ENCODE results near the gene HS3ST5.

HS3ST5 gene

GRCh38 chr6:114144887-114145851 is 197.7 kb downstream of the HS3ST5 start:
- no peak for DNase-seq

- no peak for DNase-seq
Measured at GRCh38 chr6:114142258-114142657, 200.6 kb downstream of the HS3ST5 start.

DNA sequence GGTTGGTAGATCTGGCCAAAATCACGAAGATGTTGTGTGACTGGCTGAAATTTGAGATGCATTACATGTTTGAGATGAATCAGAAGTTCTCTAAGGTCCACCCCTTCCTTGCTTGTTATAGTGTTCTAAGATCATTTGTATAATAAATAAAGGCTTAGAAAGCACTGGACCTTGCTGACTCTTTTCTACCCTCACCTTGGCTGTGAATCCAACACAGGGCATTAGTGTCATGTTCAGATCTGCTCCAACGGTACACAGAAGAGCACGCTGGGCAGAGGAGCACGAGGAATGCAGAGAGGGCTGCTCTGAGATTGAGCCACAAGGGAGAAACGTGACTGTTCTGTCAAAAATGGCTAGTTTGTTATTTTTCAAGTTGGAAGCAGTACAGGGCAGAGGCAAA is 202.4 kb downstream of the HS3ST5 start:
- DNase-seq: no peak

DNA sequence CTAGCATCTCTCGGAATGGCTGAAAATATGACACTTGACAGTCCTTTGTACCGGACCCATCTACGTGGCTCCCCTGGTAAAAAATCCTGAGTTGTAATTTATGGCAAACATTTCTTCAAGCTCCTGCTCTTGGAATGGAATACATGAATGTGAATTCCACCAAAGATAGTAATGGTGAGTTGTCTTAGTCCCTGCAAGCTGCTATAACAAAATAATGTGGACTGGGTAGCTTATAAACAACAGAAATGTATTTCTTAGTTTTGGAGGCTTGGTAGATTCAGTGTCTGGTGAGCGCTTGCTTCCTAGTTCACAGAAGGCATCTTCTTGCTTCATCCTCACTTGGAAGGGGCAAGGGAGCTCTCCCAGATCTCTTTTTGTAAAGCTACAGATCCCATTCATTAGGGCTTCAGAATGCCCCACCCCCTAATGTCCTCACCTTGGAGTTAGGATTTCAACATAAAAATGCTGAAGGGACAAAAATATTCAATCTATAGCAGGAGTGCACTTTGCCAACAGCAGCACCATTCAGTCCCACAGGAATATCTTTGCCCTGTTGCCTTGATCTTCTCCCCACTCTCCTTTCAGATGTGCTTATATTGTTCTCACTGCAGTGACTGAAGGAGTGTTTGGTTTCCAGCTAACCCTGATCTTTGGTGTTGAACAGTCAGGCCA is 204.1 kb downstream of the HS3ST5 start:
- DNase-seq: no peak

DNA sequence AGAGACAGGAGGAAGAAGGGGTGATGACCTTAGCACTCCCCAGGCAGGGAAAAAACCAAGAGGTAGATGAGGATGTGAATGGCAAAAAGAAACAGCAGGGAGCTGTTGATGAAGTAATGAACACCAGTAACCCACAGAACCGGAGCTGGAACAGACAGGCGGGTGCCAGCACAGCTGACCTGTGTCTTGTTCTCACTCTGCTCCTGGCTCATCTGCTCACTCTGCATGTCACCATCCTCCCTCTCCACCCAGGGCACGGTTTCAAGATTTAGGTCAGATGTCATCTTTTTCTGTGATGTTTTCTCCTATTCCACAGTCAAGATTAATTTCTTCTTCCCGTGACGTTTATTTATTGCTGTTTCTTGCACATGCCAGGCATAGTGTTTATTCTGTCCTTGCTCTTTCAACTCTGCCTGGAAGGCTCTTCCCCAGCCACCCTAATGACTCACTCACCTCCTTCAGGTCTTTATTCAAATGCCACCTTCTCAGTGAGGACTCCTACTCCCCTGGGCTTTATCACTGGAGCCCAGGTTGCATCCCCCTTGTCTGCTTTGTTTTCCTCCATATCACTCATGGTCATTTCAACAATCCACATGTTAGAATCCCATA is 207.4 kb downstream of the HS3ST5 start:
- no peak for DNase-seq

GRCh38 chr6:114133816-114134215 is 209.0 kb downstream of the HS3ST5 start:
- DNase-seq: no peak

- no peak for DNase-seq
Measured at GRCh38 chr6:114131945-114132344, 210.9 kb downstream of the HS3ST5 start.

- DNase-seq: no peak
Measured at GRCh38 chr6:114125576-114125975, 217.2 kb downstream of the HS3ST5 start.

DNA sequence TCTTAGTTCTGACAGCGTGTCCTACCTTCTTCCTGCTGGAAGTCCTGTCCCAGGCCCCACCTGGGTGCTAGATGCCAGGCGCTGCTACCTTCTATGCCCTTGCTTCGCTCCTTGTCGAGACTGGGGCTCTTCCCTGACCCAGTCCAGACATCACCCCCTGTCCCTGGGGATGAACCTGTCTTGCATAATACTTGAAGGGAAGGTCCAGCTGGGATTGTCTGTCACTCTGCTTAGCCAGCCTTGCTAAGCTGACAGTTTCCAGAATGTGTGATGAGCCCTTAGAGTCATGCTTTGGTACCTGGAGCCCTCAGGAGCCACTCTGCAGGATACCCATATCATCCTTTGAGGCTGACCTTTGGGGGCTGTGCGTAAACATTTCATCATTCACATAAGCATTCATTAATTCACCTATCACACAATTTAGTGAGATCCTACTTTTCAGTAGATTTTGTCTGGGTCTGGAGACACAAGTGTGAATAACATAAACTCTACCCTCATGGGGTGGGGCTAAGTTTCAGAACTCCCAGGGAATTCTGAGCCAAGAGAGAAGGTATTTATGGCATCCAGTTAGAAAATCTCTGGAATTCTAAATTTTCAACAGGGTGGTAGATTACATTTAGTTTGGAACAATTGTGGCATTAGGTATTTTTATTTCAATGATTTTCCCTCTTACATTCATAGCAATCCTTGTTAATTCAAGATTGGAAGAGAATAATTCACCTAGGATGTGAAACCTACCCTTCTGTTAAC is 220.7 kb downstream of the HS3ST5 start:
- DNase-seq: no peak

- no peak for DNase-seq
Measured at GRCh38 chr6:114119056-114119455, 223.8 kb downstream of the HS3ST5 start.

- no peak for DNase-seq
Measured at GRCh38 chr6:114115652-114116051, 227.2 kb downstream of the HS3ST5 start.

- peak; percentile 4 for DNase-seq
Measured at GRCh38 chr6:114108119-114109002, 234.5 kb downstream of the HS3ST5 start.

DNA sequence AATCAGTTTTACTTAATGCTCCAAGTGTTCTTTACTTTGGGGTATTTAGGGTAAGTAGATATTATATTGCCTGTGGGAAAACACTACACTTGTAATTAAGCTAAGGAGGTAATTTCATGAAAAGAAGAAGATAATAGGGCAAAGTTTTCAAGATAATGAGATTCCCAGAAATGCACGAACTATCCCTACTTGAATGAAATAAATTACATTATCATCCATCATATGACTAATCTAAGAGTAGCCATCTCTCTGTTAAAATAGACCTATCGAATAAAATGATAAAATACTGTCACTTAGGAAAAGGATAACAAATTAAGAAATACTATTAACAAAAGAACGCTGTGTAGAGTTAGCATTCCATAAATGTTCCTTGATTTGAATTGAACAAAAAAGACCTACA is 236.8 kb downstream of the HS3ST5 start:
- DNase-seq: no peak

DNA sequence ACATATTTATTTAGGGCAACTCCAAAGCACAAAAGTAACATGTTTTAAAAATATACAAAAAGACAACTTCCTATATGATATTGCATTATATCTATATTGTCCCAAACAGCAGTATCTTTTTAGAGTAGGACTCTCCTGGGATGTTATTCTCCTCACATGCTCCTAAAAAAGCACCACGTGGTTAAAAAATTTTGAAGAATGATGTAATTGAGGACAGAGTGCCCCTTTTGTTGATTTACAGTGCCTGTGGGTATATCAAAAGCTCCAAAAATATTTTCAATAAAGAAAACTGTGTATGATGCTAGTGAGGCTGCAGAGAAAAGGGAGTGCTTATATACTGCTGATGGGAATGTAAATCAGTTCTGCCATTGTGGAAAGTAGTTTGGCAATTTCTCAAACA is 241.6 kb downstream of the HS3ST5 start:
- DNase-seq: no peak

DNA sequence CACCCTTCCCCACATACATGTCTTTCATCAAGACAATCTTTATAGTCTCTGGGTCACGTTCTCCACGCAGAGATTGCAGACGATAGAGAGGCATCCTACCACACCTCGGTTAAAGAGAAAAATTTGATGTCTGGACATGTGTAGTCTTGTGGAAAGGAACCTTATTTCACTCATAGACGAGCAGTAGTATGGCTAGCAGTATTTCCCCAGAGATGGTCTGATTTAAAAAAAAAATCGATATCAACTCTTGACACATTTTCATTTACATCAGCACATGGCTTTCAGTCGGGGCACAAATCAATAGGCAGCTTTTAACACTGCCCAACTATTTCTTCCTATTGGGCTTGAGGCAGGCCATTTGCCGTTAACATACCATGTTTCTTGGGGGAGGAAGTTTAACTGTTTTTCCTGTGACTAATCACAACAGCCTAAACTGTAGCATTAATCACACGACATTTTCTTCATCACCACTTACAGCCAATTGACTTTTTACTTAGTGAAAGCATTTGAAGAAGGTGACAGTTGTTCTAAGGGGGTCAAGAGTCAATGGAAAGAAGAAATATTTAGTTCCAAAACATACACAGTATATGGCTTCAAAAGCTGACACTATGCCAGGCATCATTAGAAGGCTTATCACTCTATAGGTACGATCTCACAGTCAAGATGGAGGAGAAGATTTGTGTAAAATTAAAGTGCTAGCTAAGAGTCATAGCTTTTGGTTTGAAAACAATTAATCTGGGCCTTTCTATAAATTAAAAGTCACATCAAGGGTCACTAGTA is 242.4 kb downstream of the HS3ST5 start:
- DNase-seq: no peak

DNA sequence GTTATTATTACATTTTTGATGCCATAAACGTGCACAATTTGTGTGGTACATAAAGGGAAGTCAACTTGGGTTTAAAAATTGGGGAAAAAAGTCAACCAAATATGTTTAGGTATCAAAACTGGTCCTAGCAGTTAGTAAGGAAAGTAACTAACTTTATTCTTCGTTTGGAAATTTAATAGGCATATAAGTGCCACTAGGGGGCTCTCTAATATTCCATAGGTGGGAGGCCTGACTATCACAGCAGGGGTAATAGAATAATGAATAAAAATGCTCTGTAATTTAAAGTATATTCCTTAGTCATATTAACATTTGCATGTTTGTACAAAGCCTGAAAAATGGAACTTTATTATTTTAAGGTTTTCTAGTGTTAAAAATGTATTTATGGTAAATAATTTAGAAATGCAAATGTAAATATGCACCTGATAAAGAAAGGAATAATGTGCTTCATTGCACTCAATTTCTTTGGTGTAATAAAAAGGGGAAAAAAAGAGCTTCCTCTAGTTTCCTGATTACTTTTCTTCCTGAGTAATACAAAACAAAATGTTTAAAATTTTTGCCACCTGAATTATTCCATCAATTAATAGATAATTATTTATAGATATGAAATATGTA is 246.2 kb downstream of the HS3ST5 start:
- DNase-seq: peak; percentile 30

DNA sequence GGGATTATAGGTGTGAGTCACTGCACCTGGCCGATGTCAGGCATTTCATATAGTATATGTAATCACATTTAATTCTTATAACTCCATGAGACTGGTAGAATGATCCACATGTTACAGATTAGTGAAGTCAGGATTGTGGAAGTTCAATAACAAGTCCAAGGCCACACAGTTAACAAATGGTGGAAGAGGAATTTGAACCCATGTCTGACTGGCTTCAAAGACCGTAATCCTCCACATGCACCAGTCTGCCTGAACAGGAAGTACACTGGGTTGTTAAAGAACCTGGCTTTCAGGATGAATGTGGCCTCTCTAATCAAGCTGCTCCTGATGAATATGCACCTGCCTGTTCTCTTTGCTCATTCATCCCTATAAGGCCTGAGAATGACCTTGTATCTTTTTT is 249.9 kb downstream of the HS3ST5 start:
- no peak for DNase-seq

GRCh38 chr6:114090626-114091025 is 252.2 kb downstream of the HS3ST5 start:
- no peak for DNase-seq

DNA sequence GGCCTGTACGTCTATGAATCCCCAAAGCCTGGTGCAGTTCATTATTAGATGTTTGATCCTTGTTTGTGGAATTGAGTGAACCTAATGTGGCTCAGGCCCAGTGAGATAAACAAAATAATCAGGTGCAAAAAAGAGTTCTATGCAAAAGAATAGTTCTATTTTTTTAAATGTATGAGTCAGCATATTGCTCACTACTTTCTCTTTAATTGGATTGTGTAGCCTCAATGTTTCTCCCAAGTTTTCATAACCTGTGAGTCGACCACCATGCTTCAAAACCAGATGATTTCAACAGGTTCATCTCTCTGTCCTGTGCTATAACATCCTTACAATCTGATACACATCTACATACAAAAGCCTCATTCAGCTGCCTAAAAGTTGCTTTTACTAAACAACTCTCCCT is 255.3 kb downstream of the HS3ST5 start:
- DNase-seq: no peak

- no peak for DNase-seq
Measured at GRCh38 chr6:114085211-114085610, 257.6 kb downstream of the HS3ST5 start.
